NCI-H1694 (cell line): ENCODE data around the gene ATP2A3.
A peak's percentile ranks its signal among the peaks of the same experiment; 100 is the strongest.

ENCODE experiments used
- DNase-seq: peaks from one replicate; lab custom pipeline; 2025; lab: John Stamatoyannopoulos, UW

Gene ATP2A3

GRCh38 chr17:3926860-3927627, 37.2 kb downstream of the ATP2A3 start:
- no peak for DNase-seq

GRCh38 chr17:3925684-3926485, 38.4 kb downstream of the ATP2A3 start:
- no peak for DNase-seq

GRCh38 chr17:3924512-3925350, 39.5 kb downstream of the ATP2A3 start:
- DNase-seq = no peak

GRCh38 chr17:3923466-3924190, 40.6 kb downstream of the ATP2A3 start:
- no peak for DNase-seq

- no peak for DNase-seq
These were observed 41.5 kb downstream of the ATP2A3 start for GRCh38 chr17:3922765-3923164.

GRCh38 chr17:3921502-3922319, 42.5 kb downstream of the ATP2A3 start:
- no peak for DNase-seq

GRCh38 chr17:3921006-3921405, 43.2 kb downstream of the ATP2A3 start:
- no peak for DNase-seq

- no peak for DNase-seq
These were observed 45.1 kb downstream of the ATP2A3 start for GRCh38 chr17:3919123-3919624.

GRCh38 chr17:3918372-3919122, 45.7 kb downstream of the ATP2A3 start:
- no peak for DNase-seq

- no peak for DNase-seq
These were observed 46.8 kb downstream of the ATP2A3 start for GRCh38 chr17:3917391-3917931.

- DNase-seq = no peak
These were observed 47.4 kb downstream of the ATP2A3 start for GRCh38 chr17:3916825-3917224.

GRCh38 chr17:3915995-3916696, 48.1 kb downstream of the ATP2A3 start, which contains the start of gene P2RX1:
Gene P2RX1 (minus strand): TSS chr17:3916465. CDS start chr17:3916225, 240 bp downstream.
- DNase-seq = no peak

GRCh38 chr17:3915581-3915994, 48.6 kb downstream of the ATP2A3 start:
- DNase-seq = no peak

- DNase-seq = no peak
These were observed 49.9 kb downstream of the ATP2A3 start for GRCh38 chr17:3914312-3914670.

- peak; percentile 53 for DNase-seq
These were observed 50.5 kb downstream of the ATP2A3 start for GRCh38 chr17:3913531-3914311.

- no peak for DNase-seq
These were observed 51.4 kb downstream of the ATP2A3 start for GRCh38 chr17:3912827-3913226.

GRCh38 chr17:3911271-3912053, 52.8 kb downstream of the ATP2A3 start:
- peak; percentile 52 for DNase-seq
